GM21529 (cell line): ENCODE results near the gene GUCD1.
"Not testable (repeated sequence)": the region's sequence is repeated elsewhere in the genome, so short reads cannot be mapped to it uniquely, and the experiment has no call there.

Experiments used
- ATAC-seq: cut with Tn5 transposase; IDR thresholded peaks from one replicate; pipeline ENCODE4 v1.9.1; 2021; ENCODE audit not compliant: unreplicated experiment

GUCD1 gene

GRCh38 chr22:24530968-24531367 is 24.0 kb downstream of the GUCD1 start:
- not testable (repeated sequence) for ATAC-seq

GRCh38 chr22:24529898-24530297 is 25.0 kb downstream of the GUCD1 start:
- ATAC-seq, result no peak

- ATAC-seq, result no peak
Observed at GRCh38 chr22:24526191-24526590, 28.7 kb downstream of the GUCD1 start.

GRCh38 chr22:24525416-24526037 is 29.4 kb downstream of the GUCD1 start:
- ATAC-seq, result peak; percentile 67

GRCh38 chr22:24523873-24524272 is 31.1 kb downstream of the GUCD1 start:
- ATAC-seq, result no peak

- peak; percentile 50 for ATAC-seq
Observed at GRCh38 chr22:24521791-24522245, 33.1 kb downstream of the GUCD1 start.

- ATAC-seq, result no peak
Observed at GRCh38 chr22:24519496-24519895, 35.4 kb downstream of the GUCD1 start.

- no peak for ATAC-seq
Observed at GRCh38 chr22:24518771-24519485, 36.0 kb downstream of the GUCD1 start.

GRCh38 chr22:24518228-24518627 is 36.7 kb downstream of the GUCD1 start:
- no peak for ATAC-seq

GRCh38 chr22:24517446-24517845 is 37.5 kb downstream of the GUCD1 start:
- ATAC-seq, result no peak

GRCh38 chr22:24516301-24516737 is 38.6 kb downstream of the GUCD1 start:
- no peak for ATAC-seq

GRCh38 chr22:24515027-24515338 is 40.0 kb downstream of the GUCD1 start:
- ATAC-seq, result no peak

- ATAC-seq, result no peak
Observed at GRCh38 chr22:24514241-24515026, 40.5 kb downstream of the GUCD1 start.

- ATAC-seq, result no peak
Observed at GRCh38 chr22:24513378-24514240, 41.3 kb downstream of the GUCD1 start.

GRCh38 chr22:24512043-24512442 is 42.9 kb downstream of the GUCD1 start:
- no peak for ATAC-seq

GRCh38 chr22:24510637-24511625 is 44.0 kb downstream of the GUCD1 start:
- ATAC-seq, result no peak

GRCh38 chr22:24507716-24508115 is 47.2 kb downstream of the GUCD1 start:
- ATAC-seq, result no peak

- ATAC-seq, result no peak
Observed at GRCh38 chr22:24506802-24507438, 48.0 kb downstream of the GUCD1 start.
